Activated naive CD8-positive, alpha-beta T cell treated with anti-CD3 and anti-CD28 coated beads, Interleukin-2, amount 50 U/mL, for 24 hours (primary cell): ENCODE data around the gene UBL7.
A peak's percentile ranks its signal among the peaks of the same experiment; 100 is the strongest.

ENCODE experiments used
- ATAC-seq: fragments of 150-1000 bp; cut with Tn5 transposase; one replicate; pipeline ENCODE4 v1.10.0; 2021
- DNase-seq: peaks from one replicate; pipeline ENCODE4 v3.0.0; 2021
- H3K27ac Mint-ChIP-seq: one replicate; pipeline ENCODE4 v1.8.0; 2021; ENCODE audit warnings: mild to moderate bottlenecking, mixed read lengths
- H3K27me3 Mint-ChIP-seq: one replicate; pipeline ENCODE4 v1.8.0; 2021; ENCODE audit warnings: mixed read lengths
- H3K36me3 Mint-ChIP-seq: one replicate; pipeline ENCODE4 v1.8.0; 2021; ENCODE audit warnings: low read depth, mixed read lengths
- H3K4me1 Mint-ChIP-seq: one replicate; pipeline ENCODE4 v1.8.0; 2021; ENCODE audit warnings: mixed read lengths
- H3K4me3 Mint-ChIP-seq: one replicate; pipeline ENCODE4 v1.8.0; 2021; ENCODE audit warnings: mild to moderate bottlenecking, moderate library complexity, mixed read lengths
- H3K9me3 Mint-ChIP-seq: one replicate; pipeline ENCODE4 v1.8.0; 2021; ENCODE audit warnings: mixed read lengths

The UBL7 gene

DNA sequence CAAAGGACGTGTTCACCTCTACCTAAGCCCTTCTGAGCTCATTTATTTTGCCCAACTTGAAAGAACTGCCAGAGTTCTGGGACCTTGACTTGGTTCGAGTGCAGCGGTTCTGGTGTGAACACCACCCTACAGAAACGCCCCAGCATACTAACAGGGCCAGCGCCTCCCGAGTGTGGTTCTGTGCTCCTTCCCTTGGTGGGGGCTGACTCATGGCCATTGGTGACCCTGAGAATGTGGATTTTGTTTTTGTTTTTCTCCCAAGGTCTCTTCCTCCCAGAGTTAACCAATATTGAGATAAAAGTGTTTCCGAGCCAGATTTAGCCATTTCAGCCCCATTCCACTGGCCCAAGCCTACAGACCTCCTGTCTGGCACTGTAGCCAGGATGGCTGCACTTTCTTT lies 55.1 kb downstream of the UBL7 start:
- Mint-ChIP-seq H3K36me3 (peaks cover 25% of the 10 kb centered on the region), H3K4me3 (no peak overlapping the region), H3K27ac (peak overlapping the region; percentile 77), H3K27me3 (no peaks in the 10 kb centered on the region), H3K4me1 (peaks cover 74% of the 10 kb centered on the region), H3K9me3 (no peaks in the 10 kb centered on the region)
- ATAC-seq: no peak
- no peak for DNase-seq

- Mint-ChIP-seq H3K27ac (peak overlapping the region; percentile 89), H3K27me3 (no peaks in the 10 kb centered on the region), H3K36me3 (peaks cover 17% of the 10 kb centered on the region), H3K9me3 (no peaks in the 10 kb centered on the region), H3K4me3 (peak overlapping the region; percentile 42), H3K4me1 (peaks cover 88% of the 10 kb centered on the region)
- DNase-seq (peak; percentile 54), ATAC-seq (no peak)
Measured at GRCh38 chr15:74403991-74404563, 56.9 kb downstream of the UBL7 start.

DNA sequence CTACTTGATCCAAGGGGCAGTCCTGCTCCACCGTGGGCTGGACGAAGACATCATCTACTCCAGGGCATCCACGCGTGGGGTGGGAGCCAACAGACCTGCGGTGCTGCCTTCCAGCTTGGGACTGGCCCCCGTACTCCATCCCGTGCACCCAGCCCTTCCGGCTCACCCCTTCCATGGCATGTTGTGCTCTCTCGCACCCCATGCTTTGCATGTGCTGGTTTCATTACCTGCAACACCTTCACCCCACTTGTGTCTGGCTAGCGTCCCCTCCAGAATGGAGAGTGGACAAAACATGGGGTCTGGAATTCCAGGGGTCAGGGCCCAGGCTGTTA lies 57.4 kb downstream of the UBL7 start:
- no peak for ATAC-seq
- peaks cover 91% of the 10 kb centered on the region for H3K4me1 Mint-ChIP-seq
- H3K27me3 Mint-ChIP-seq: no peaks in the 10 kb centered on the region
- H3K4me3 Mint-ChIP-seq: peak overlapping the region; percentile 42
- peak overlapping the region; percentile 89 for H3K27ac Mint-ChIP-seq
- H3K9me3 Mint-ChIP-seq: no peaks in the 10 kb centered on the region
- peaks cover 15% of the 10 kb centered on the region for H3K36me3 Mint-ChIP-seq
- DNase-seq: no peak

DNA sequence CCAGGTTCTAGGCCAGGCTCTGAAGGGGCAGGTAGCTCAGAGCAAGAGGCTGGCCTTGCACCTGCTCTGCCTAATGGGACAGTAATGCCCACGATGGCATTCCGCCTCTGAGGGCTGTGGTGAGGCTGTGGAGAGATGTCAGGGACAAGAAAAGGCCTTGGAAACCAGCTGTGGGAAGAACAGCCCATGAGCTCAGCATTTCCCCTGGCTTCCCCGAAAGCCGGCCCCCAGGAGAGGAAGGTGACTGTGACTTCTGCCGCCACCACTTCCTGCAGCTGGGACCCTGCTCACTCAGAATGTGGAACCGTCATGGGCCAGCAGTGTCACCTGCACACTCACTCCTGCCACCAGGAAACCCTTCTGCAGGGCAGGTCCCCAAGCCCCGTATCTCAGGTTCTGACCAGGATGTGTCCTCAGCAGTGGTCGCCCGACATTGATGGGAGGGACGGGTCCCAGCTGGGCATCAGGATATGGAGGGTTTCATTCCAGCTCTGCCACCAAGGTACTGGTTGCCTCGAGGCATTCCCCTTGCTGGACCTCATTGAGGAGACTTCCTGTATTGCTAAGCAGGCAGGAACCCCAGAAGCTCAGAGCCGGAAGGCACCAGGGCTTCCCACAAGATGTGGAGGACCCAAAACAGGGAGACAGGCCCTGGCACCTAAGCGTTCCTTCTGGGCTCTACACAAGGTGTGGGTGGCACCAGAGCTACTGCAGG lies 57.9 kb downstream of the UBL7 start:
- Mint-ChIP-seq H3K27me3 (no peaks in the 10 kb centered on the region), H3K36me3 (peaks cover 14% of the 10 kb centered on the region), H3K4me1 (peaks cover 92% of the 10 kb centered on the region), H3K27ac (peak overlapping the region; percentile 89), H3K4me3 (peak overlapping the region; percentile 42), H3K9me3 (no peaks in the 10 kb centered on the region)
- peak; percentile 89 for DNase-seq
- ATAC-seq: peak; percentile 80

DNA sequence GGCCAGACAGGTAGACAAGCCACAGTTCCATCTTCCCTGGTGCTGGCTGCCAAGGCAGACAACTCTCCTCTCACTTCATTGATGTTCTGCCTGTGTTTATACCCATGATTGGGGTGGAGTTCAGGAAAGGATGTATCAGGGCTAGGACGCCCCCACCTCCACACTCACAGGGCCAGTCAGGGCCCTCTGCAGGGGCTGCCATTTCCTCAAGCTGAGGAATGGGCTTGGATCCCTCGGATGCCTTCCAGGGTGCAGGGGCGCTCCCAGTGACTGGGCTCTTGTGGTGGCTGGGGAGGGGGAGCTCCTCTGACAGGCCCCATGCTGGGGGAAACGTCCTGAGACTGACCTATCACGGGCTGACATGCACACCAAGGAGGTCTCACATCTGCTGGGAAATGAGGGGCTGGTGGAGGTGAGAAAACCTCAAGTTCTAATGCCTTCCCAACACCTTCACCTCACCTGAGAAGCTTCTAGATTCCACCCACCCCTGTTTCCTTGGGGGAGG lies 58.6 kb downstream of the UBL7 start:
- H3K36me3 Mint-ChIP-seq: peaks cover 14% of the 10 kb centered on the region
- H3K4me3 Mint-ChIP-seq: peak overlapping the region; percentile 42
- ATAC-seq (peak; percentile 14), DNase-seq (peak; percentile 54)
- H3K9me3 Mint-ChIP-seq: no peaks in the 10 kb centered on the region
- H3K4me1 Mint-ChIP-seq: peaks cover 94% of the 10 kb centered on the region
- H3K27ac Mint-ChIP-seq: peak overlapping the region; percentile 89
- no peaks in the 10 kb centered on the region for H3K27me3 Mint-ChIP-seq

GRCh38 chr15:74400915-74401757 lies 59.8 kb downstream of the UBL7 start:
- no peaks in the 10 kb centered on the region for H3K9me3 Mint-ChIP-seq
- no peak for ATAC-seq
- H3K27me3 Mint-ChIP-seq: no peaks in the 10 kb centered on the region
- H3K4me1 Mint-ChIP-seq: peaks cover 97% of the 10 kb centered on the region
- H3K4me3 Mint-ChIP-seq: peak overlapping the region; percentile 42
- H3K36me3 Mint-ChIP-seq: peaks cover 12% of the 10 kb centered on the region
- H3K27ac Mint-ChIP-seq: peak overlapping the region; percentile 89
- DNase-seq: peak; percentile 34

- no peaks in the 10 kb centered on the region for H3K27me3 Mint-ChIP-seq
- no peak for ATAC-seq
- peak overlapping the region; percentile 42 for H3K4me3 Mint-ChIP-seq
- H3K9me3 Mint-ChIP-seq: no peaks in the 10 kb centered on the region
- peak; percentile 48 for DNase-seq
- H3K4me1 Mint-ChIP-seq: peaks cover 98% of the 10 kb centered on the region
- H3K27ac Mint-ChIP-seq: peak overlapping the region; percentile 89
- peaks cover 9% of the 10 kb centered on the region for H3K36me3 Mint-ChIP-seq
Measured at GRCh38 chr15:74400313-74400860, 60.6 kb downstream of the UBL7 start.

DNA sequence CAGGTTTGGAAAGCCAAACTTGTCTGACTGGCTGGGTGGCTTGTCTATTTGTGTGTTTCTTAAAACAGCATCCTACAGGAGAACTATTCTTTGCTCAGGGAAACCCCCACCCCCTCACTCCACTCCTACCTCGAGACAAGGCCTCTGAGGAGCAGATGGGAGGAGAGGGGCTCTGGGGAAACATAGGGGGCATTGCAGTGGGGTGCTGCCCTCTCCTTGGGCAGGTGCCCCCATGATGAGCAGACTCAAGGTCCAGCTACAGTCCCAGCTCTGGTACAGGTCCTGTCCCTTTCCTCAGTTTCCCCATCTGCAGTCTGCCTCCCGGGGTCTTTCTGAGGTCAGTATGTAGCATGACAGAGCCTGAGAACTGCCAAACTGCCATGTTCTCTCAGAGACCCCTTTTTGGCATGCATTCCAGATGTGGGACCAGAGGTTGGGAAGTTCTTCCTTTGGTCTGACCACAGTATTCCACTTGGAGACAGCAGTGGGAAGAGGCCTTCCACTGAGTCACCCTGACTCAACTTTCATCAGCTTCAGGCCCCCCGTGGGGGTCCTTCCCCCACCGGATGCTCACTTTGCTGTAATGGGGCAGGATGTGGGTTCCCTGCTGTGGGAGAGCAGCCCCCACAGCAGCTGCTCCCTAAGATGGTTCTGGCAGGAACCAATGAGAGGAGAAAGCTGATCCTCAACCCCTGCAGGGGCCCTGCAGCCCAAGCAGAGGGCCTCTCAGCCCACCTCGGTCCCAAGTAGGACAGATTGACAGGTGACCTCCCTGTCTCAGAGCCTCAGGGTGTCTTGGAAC lies 61.2 kb downstream of the UBL7 start:
- peak; percentile 74 for DNase-seq
- H3K36me3 Mint-ChIP-seq: peaks cover 8% of the 10 kb centered on the region

GRCh38 chr15:74399100-74399499 lies 61.9 kb downstream of the UBL7 start:
- H3K4me1 Mint-ChIP-seq: peaks cover 99% of the 10 kb centered on the region
- peak overlapping the region; percentile 89 for H3K27ac Mint-ChIP-seq

More for the DNA sequence above, 61.2 kb downstream of the UBL7 start:
- peak overlapping the region; percentile 42 for H3K4me3 Mint-ChIP-seq
- peaks cover 99% of the 10 kb centered on the region for H3K4me1 Mint-ChIP-seq
- H3K27ac Mint-ChIP-seq: peak overlapping the region; percentile 89
- ATAC-seq: peak; percentile 21
- no peaks in the 10 kb centered on the region for H3K27me3 Mint-ChIP-seq
- H3K9me3 Mint-ChIP-seq: no peaks in the 10 kb centered on the region

DNA sequence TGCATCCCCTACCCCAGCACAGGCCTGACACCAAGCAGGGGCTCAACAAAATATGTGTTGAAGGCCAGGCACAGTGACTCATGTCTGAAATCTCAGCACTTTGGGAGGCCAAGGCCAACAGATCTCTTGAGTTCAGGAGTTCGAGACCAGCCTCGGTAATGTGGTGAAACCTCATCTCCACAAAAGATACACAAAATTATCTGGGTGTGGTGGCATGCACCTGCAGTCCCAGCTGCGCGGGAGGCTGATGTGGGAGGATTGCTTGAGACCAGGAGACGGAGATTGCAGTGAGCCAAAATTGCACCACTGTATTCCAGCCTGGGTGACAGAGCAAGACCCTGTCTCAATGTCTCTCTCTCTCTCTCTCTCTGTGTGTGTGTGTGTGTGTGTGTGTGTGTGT lies 62.8 kb downstream of the UBL7 start:
- Mint-ChIP-seq H3K27ac (peak overlapping the region; percentile 89), H3K36me3 (peaks cover 10% of the 10 kb centered on the region), H3K4me3 (peak overlapping the region; percentile 66), H3K9me3 (no peaks in the 10 kb centered on the region), H3K4me1 (peaks cover 99% of the 10 kb centered on the region), H3K27me3 (no peaks in the 10 kb centered on the region)
- peak; percentile 34 for DNase-seq
- no peak for ATAC-seq

More at GRCh38 chr15:74399100-74399499, 61.9 kb downstream of the UBL7 start:
- Mint-ChIP-seq H3K27me3 (no peaks in the 10 kb centered on the region), H3K4me3 (peak overlapping the region; percentile 66), H3K9me3 (no peaks in the 10 kb centered on the region), H3K36me3 (peaks cover 4% of the 10 kb centered on the region)
- ATAC-seq: no peak
- DNase-seq: no peak

DNA sequence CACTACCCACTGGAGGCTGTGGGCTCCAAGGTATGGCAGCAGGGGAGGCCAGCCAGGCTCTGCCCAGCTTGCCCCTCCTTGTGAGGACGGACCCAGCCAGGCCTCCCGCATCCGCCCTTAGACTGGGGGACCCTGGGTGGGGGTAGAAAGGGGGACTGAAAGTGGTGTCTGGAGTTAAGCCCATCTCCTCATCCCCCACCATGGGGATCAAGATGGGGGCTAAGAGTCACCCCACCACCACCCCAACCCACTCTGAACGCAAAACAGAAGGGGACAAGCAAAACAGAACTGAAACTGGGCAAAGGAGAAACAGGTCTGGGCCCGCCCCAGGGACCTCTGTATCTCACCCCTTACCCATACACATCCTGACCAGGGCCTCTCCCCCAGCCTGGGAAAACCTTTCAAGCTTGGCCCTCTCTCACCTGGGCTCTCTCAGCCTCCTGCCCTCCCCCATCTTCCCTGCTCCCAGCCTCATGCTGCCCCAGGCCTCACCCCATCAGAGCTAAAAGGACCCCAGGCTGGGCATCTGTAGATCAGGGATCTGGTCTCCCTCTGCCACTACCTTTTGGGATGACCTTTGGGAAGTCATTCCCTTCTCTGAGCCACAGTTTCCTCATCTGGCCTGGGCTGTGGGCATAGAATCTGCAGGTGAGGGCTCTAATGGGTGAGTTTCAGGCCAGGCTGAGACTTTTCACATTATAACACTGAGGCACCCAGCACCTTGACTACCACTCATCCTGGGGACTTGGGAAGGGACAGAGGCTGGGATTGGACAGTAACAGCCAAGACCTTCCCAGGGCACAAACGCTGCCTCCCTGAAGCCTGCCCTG lies 63.5 kb downstream of the UBL7 start:
- DNase-seq: peak; percentile 42
- peaks cover 10% of the 10 kb centered on the region for H3K36me3 Mint-ChIP-seq
- H3K27me3 Mint-ChIP-seq: no peaks in the 10 kb centered on the region
- H3K9me3 Mint-ChIP-seq: no peaks in the 10 kb centered on the region
- ATAC-seq: no peak
- H3K27ac Mint-ChIP-seq: peak overlapping the region; percentile 89
- peak overlapping the region; percentile 66 for H3K4me3 Mint-ChIP-seq
- peaks cover 99% of the 10 kb centered on the region for H3K4me1 Mint-ChIP-seq

DNA sequence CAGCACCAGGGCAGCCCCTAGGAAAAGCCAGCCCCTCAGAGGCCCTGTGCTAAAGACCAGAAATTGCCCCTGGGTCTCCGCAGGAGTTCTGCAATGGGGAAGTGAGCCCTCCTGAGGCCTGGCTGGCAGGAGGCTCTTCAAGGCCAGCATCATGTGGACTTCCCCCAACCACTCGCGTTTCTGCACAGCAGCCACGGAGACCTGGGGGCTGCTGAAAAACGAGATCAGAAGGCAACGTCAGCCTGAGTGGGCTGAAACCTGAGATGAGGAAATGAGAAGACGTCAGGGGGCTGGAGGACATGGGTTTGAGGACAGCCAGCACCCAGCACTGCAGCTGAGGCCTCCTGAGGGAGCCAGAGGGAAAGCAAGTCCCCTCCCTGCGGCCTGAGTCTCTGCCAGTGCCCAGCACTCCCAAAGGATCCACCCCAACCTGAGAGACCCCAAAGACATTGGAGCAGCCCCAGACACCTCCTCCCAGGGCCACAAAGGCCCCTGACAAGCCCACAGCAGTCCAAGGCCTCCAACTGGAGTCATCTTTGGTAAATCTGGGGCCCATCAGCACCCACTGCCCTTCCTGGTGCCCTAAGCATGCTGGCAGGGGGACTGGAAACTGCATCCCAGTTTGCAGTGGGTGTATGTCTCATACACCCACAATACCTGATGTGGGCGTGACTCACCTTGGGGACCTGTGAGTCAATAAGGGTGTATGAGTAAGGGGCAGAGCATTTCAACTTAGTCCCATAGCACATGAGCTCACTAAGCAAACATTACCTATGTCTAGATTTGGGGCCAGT lies 64.3 kb downstream of the UBL7 start:
- H3K4me1 Mint-ChIP-seq: peaks cover 99% of the 10 kb centered on the region
- DNase-seq (peak; percentile 73), ATAC-seq (peak; percentile 55)
- H3K9me3 Mint-ChIP-seq: no peaks in the 10 kb centered on the region
- peak overlapping the region; percentile 89 for H3K27ac Mint-ChIP-seq
- peak overlapping the region; percentile 66 for H3K4me3 Mint-ChIP-seq
- H3K27me3 Mint-ChIP-seq: no peaks in the 10 kb centered on the region
- H3K36me3 Mint-ChIP-seq: peaks cover 10% of the 10 kb centered on the region

DNA sequence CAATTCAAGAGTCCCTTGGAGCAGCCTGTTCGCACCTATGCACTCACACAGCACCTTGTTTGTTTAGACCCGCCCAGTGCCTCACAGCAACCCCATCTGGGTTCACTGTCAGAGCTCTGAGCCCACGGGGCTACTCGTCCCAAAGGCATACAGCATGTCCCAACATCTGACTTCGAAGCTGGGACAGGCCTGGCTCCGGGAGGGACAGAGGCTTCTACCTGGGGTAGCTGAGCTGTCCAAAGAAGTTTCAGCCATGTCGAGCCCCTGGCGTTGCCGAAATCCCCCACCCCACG lies 64.9 kb downstream of the UBL7 start:
- Mint-ChIP-seq H3K36me3 (peaks cover 10% of the 10 kb centered on the region), H3K27ac (peak overlapping the region; percentile 89), H3K9me3 (no peaks in the 10 kb centered on the region), H3K27me3 (no peaks in the 10 kb centered on the region), H3K4me1 (peaks cover 99% of the 10 kb centered on the region), H3K4me3 (peak overlapping the region; percentile 39)
- peak; percentile 20 for DNase-seq
- no peak for ATAC-seq
